ENCODE measurements around the gene VCAN.

The VCAN gene

GRCh38 chr5:83540105-83540504, 68.6 kb downstream of the VCAN start:
- no peak for DNase-seq

DNA sequence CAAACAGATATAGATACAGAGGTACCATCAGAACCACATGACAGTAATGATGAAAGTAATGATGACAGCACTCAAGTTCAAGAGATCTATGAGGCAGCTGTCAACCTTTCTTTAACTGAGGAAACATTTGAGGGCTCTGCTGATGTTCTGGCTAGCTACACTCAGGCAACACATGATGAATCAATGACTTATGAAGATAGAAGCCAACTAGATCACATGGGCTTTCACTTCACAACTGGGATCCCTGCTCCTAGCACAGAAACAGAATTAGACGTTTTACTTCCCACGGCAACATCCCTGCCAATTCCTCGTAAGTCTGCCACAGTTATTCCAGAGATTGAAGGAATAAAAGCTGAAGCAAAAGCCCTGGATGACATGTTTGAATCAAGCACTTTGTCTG, 69.2 kb downstream of the VCAN start:
- DNase-seq = no peak

DNA sequence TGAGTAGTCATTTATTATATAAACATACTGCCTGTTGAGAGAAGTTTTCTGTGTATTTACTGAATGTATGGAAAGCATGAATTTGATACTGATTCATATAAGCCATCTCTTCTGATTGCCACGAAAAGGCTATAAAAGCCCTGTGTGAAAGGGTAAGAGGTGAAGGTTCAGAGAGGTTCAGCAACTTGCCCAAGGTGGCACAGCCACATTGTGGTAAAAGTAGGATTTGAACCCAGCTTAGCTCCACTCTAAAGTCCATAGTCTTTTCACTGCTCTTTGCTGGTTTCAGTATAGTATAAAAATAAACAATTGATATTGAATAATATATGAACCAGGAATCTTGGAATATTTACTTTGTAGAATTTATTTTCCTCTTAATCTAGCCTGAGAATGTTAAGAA, 71.3 kb downstream of the VCAN start:
- DNase-seq = no peak

- no peak for DNase-seq
Measured at GRCh38 chr5:83543898-83544297, 72.4 kb downstream of the VCAN start.

- no peak for DNase-seq
Measured at GRCh38 chr5:83547161-83547560, 75.6 kb downstream of the VCAN start.

DNA sequence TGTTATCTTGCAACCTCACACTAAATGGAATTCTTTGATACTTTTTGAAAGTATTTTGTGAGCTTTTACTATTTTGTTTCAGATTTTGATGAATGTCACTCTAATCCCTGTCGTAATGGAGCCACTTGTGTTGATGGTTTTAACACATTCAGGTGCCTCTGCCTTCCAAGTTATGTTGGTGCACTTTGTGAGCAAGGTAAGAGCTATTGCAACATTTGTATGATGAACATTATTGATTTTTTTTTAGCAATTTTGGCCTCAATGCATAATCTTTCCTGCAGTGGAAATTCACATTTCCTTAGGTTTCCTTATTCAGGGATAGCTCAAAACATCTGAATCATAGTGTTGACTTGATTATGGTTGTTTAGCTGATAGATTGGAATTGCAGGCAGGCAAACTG, 76.3 kb downstream of the VCAN start:
- no peak for DNase-seq

DNA sequence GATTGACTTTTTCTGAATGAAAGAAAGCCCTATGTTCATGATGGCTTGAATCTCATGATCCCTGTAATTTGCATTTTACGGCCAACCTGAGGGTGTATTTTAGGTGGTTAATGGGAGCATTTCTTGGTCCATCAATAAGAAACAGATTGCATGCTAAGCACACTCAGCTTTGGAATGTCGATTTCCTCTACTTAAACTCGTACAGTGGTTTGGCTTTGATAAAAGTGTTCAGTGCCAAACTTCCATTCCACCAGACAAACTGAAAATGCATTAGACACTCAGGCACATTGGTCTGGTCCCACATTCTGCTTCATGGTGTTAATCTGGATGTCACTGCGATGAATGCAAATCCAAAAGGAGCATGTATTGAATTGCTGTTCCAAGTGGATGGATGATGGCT, 77.0 kb downstream of the VCAN start:
- DNase-seq = no peak

GRCh38 chr5:83549076-83549475, 77.5 kb downstream of the VCAN start:
- DNase-seq = no peak

DNA sequence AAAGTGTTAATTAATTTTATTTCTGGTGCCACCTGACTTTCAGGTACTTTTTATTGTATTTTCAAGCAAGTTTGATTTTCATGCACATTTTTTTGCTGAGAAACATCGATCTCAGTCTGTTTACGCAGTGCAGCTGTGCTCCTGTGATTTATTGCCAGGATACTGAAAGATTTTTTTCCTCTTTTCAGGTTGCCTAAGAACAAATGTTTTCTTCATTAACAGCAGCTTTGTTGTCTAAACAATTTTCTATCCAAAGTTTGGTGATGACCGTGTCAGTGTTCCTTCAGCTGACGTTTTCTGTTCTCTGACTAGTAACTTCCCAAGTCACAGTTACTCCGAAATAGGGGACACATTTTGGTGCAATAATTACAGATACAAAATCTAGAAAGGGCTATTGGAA, 78.1 kb downstream of the VCAN start:
- no peak for DNase-seq

DNA sequence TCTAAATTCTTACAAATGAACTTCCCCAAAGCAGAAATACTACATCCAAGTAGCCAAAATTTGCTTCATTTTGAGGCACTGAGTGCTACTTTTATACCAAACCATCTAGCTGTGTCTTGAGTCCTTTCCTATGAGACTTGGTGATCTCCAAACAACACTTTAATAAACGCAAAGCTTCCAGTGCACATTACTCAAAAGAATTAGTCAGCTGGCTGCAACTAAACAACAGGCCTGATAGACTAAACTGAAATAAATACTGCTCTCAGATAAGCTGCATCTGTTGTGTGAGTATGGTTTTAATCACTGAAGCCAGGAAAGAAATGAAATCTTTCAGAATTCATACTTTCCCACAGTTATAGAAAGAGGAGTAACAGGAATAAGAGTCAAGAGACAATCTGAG, 80.3 kb downstream of the VCAN start:
- DNase-seq = no peak

DNA sequence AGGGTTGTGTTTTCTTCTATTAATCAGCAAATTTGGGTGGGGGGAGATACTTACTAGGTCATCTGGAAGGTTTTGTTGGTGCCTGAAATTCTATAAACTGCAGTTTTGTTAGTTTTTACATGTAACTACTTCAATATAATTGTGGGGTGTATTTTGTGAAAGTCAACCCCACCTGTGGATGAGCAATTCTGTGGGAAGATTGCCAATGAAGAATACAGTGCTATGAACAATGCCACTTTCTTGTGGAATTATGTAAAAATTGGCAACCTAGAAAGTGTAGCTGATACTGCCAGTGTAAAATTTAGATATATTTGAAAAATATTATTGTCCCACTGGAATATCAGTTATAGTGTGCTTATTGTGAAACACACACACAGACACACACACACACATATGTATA, 80.7 kb downstream of the VCAN start:
- DNase-seq = no peak

DNA sequence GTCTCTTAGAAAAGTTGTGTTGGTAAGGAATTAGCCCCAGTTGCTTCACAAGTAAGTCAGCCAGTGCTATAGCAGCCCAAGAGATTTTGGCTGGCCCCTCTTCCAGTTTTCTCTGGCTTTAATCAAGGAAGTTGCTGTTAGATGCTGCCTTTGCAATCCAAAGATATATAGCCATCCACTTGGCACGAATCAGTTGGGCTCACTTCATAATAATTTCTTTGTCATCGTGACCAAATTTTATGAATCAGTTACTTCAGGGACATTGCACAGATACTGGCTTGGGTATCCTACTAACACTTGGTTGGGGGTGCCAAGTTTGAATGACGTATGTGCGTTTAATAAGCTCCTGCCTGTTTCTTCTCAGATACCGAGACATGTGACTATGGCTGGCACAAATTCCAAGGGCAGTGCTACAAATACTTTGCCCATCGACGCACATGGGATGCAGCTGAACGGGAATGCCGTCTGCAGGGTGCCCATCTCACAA, 81.5 kb downstream of the VCAN start:
- DNase-seq = no peak

DNA sequence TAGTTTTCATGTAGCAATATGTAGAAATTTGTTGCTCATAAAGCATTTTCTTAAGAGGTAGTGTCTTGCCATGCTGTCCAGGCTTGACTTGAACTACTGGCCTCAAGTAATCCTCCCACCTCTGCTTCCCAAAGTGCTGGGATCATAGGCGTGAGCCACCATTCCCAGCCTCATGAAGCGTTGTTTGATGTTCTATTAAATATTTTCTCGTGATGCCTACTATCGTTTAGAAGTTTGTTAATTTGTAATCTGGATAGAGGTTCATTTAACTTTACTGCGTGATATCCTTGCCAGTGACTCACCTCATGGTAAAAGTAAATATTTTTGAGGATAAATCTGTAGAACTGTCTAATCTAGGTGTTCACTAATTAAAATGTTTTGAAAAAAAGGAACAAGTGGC, 82.6 kb downstream of the VCAN start:
- no peak for DNase-seq

DNA sequence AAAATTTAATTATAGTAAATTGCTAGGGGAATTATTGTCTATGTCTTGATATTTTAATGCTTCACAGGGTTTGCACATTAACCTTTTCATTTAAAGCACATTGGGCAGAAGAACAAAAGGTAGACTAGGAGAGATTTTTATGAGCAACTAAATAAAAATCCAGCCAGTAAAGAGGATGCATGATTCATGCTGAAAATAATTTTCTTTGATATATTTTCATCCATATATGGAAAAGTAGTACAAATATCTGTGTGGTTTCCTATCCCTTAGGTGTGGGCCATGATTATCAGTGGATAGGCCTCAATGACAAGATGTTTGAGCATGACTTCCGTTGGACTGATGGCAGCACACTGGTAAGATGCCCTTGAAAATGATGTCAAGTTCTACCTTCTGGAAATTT, 83.1 kb downstream of the VCAN start:
- DNase-seq = no peak

DNA sequence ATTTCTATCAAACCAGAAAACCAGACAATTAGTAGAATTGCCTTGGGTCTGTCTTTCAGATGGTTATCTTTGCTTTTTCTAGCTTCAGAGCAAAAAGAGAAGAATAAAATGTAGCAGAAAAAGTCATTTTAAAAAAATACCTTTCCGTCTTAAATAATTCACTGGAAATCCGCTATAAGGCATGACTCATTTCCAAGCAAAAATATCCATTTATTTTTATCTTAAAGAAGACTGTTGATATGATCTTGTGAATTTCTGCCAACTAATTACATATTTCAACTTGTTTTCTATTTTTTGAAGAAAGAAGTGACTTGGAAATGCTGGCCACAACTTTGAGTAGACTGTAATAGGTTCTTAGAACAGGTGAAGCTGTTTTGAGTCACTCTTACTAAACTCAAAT, 83.7 kb downstream of the VCAN start:
- no peak for DNase-seq

GRCh38 chr5:83556190-83556589, 84.6 kb downstream of the VCAN start:
- DNase-seq = no peak

DNA sequence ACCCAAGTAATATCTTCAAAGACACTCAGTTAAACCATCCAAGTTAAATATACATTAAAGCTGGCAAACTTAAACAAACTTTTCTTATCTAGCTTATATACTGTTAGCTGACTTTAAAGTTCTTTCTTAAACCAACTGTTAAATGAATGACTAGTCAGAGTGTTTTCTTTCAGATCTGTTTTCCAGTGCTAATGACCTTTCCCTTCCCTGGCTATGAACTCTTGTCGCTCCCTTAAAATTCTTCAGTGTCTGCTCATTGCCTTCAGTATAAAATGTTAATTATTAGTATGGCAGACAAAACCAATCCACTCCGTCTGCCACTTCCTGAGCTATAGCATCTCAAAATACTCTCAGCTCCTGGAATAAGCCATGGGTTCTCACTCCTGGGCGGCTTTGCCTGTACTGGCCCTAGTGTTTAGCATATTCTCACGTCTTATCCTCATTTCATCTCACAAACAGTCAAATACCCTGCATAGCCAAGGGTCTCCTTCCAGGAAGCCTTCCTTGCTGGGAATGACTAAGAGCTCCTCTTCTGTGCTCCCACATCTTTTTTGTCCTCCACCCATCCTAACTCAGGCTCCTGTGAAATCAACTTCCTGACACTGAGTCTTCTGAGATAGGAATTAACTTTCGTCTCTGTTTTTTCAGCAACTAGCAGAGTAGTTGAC, 87.7 kb downstream of the VCAN start:
- no peak for DNase-seq

DNA sequence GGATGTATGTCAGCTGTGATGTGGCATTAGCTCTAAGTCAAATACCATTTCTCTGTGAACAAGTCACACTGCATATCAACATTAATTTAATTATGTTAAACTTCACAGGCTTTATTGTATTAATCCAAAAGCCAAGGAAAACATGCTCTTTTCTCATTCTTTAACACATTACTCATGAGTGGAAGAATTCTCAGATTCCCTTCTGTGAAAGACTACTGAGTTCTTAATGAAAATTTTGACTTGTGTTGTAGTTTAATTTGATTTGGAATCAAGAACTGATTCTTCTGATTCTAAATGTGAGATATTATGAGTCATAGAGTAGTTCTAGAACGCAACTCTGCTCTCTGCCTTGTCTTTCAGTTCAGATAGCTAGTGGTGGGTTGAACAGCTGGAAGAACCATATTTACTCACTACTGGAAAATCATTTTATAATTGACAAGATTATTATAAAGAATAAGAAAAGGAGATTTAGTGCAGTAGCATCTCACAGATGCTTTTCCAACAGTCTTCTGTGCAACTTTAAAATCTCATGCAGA, 90.6 kb downstream of the VCAN start:
- DNase-seq = no peak

GRCh38 chr5:83562791-83563557, 91.4 kb downstream of the VCAN start:
- DNase-seq = no peak

- DNase-seq = no peak
Measured at GRCh38 chr5:83563631-83564030, 92.1 kb downstream of the VCAN start.

DNA sequence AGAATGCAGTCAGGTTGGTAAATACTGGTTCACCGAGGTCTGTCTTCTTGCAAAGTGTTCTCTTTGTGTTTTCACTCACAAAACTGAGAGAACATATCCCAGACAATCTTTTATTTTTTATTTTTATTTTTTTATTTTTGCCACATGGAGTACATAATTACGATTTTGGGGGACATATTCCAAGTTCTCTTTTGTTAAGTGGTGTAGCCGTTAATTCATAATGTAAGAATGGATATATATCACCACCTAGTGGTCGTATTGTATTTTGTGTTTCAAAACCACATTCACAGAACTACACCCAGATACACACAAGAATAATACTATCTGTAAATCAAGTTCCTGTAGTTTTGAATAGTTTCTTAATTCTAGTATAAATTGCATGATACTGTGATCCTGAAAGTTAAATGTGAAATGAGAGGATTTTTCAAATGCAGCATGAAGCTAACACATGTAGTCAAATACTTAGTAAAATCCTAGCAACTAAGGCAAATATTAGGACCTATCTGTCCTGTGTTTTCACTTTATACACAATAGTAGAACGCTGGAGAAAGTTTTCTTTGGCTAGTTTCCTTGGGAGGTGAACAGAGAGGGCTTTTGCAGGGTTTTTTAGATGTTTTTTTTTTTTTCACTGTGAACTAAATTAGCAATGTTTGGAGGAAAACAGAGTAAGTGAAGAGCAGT, 92.7 kb downstream of the VCAN start:
- peak; percentile 77 for DNase-seq

DNA sequence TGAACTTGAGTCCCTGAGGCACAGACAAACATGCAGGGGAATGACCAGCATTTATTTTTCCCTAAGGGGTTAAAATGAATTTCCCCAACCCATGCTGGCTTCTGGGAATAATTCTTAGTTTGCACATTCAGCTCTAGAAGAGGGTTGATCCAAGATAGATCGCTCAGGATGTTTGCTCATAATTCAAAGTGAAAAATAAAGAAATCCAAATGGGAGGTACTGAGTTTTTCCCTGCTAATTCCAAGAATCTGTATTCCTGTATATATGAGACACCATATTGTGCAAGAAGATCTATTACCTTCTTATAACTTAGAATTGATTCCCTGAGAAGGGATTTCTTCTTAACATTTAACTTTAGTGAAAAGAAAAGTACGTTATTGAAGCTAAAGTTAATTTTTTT, 96.2 kb downstream of the VCAN start:
- no peak for DNase-seq

- DNase-seq = peak; percentile 20
Measured at GRCh38 chr5:83568186-83568585, 96.6 kb downstream of the VCAN start.

DNA sequence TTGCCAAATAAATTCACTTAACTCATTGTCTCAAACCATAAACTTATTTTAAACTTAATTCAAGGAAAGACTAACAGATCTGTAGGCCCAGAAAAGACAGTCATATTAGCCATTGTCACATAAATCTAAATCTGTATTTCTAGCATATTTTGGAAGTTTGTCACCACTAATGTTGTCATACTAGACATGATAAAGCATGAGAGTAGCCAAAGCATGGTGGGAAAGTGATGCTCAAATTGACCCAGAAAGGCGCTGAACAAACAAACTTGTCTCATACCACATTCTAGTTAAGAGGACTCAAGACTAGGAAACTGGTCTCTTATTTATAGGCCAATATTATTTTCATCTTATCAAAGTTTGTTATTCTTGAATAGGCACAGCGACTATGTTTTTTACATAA, 99.4 kb downstream of the VCAN start:
- DNase-seq = no peak
